ENCODE measurements around the gene ACP7.
A peak's percentile ranks its signal among the peaks of the same experiment; 100 is the strongest.

The ACP7 gene

GRCh38 chr19:39124136-39124764 lies 40.1 kb downstream of the ACP7 start:
- DNase-seq, result no peak
- Histone ChIP-seq H3K9me3 (ENCODE audit: control extremely low read depth in 1 of 5, control insufficient read depth in 4 of 5, insufficient read depth in 2 of 5, low read depth in 1 of 5, low read length in 4 of 5) (no peaks in the 10 kb centered on the region), H3K4me1 (ENCODE audit: control extremely low read depth in 1 of 4, control insufficient read depth in 4 of 4, insufficient read depth in 4 of 4, low read length in 3 of 4) (peaks cover 4 to 21% (median 13%) of the 10 kb centered on the region in 4 experiments), H3K36me3 (ENCODE audit: control insufficient read depth in 4 of 4, insufficient read depth in 4 of 4, low read length in 3 of 4) (no peaks in the 10 kb centered on the region), H3K27me3 (replicated peaks in 2 of 5; ENCODE audit: control insufficient read depth in 4 of 5, insufficient read depth in 5 of 5, low read length in 4 of 5) (no peaks in the 10 kb centered on the region), H3K4me3 (ENCODE audit: control insufficient read depth in 1 of 7, extremely low read depth in 1 of 7, insufficient read depth in 4 of 7, low read depth in 2 of 7, low read length in 6 of 7) (no peak overlapping the region), H3K27ac (ENCODE audit: insufficient read depth in 1 of 2, low read depth in 1 of 2, low read length in 2 of 2, poor library complexity in 1 of 2, severe bottlenecking in 2 of 2) (no peak overlapping the region)
- POLR2A ChIA-PET, result no interaction called here
- 100% methylated on average over 5 of the region's 7 CpGs for WGBS (ENCODE audit: insufficient coverage)
- CTCF ChIA-PET, result interaction anchor here (1.3 kb wide), 1 partner anchor 22 kb away, joined by 5 read pairs; no protein-coding TSS in a partner anchor

- Histone ChIP-seq H3K36me3 (ENCODE audit: control insufficient read depth in 4 of 4, insufficient read depth in 4 of 4, low read length in 3 of 4) (no peaks in the 10 kb centered on the region), H3K27me3 (replicated peaks in 2 of 5; ENCODE audit: control insufficient read depth in 4 of 5, insufficient read depth in 5 of 5, low read length in 4 of 5) (no peaks in the 10 kb centered on the region), H3K9me3 (ENCODE audit: control extremely low read depth in 1 of 5, control insufficient read depth in 4 of 5, insufficient read depth in 2 of 5, low read depth in 1 of 5, low read length in 4 of 5) (no peaks in the 10 kb centered on the region), H3K27ac (ENCODE audit: insufficient read depth in 1 of 2, low read depth in 1 of 2, low read length in 2 of 2, poor library complexity in 1 of 2, severe bottlenecking in 2 of 2) (peak overlapping the region in 1 of 2 experiments; percentile 83), H3K4me3 (ENCODE audit: control insufficient read depth in 1 of 7, extremely low read depth in 1 of 7, insufficient read depth in 4 of 7, low read depth in 2 of 7, low read length in 6 of 7) (peak overlapping the region in 6 of 7 experiments; percentile 65 to 87 (median 79)), H3K4me1 (ENCODE audit: control extremely low read depth in 1 of 4, control insufficient read depth in 4 of 4, insufficient read depth in 4 of 4, low read length in 3 of 4) (peaks cover 4 to 25% (median 14%) of the 10 kb centered on the region in 4 experiments)
- ChIA-PET POLR2A (no interaction called here), CTCF (interaction anchor here (1.3 kb wide), 1 partner anchor 21 kb away, joined by 5 read pairs; no protein-coding TSS in a partner anchor)
- no peak for DNase-seq
- WGBS (ENCODE audit: insufficient coverage), result 0% methylated on average over 1 of the region's 7 CpGs
These were observed 41.0 kb downstream of the ACP7 start for GRCh38 chr19:39125199-39125553.

GRCh38 chr19:39125554-39126311 lies 41.6 kb downstream of the ACP7 start, which contains the start of gene PAK4:
Gene PAK4, plus strand, starts transcription at chr19:39125786. Its CDS starts 43,768 bp downstream, at chr19:39169554.
- peaks cover 4 to 30% (median 17%) of the 10 kb centered on the region in 4 experiments for H3K4me1 ChIP-seq (ENCODE audit: control extremely low read depth in 1 of 4, control insufficient read depth in 4 of 4, insufficient read depth in 4 of 4, low read length in 3 of 4)
- no peaks in the 10 kb centered on the region for H3K9me3 ChIP-seq (ENCODE audit: control extremely low read depth in 1 of 5, control insufficient read depth in 4 of 5, insufficient read depth in 2 of 5, low read depth in 1 of 5, low read length in 4 of 5)
- peak within 1 kb of the TSS; percentile 62 to 87 (median 77) for H3K4me3 ChIP-seq (ENCODE audit: control insufficient read depth in 1 of 7, extremely low read depth in 1 of 7, insufficient read depth in 4 of 7, low read depth in 2 of 7, low read length in 6 of 7)
- DNase-seq, result peak; percentile 96 to 97 (median 96)
- CTCF ChIA-PET, result interaction anchor here (1.2 to 1.3 kb wide), 3 partner anchors 20 to 61 kb away, joined by 3 to 5 read pairs (median 4); no protein-coding TSS in a partner anchor
- H3K27me3 ChIP-seq (replicated peaks in 2 of 5; ENCODE audit: control insufficient read depth in 4 of 5, insufficient read depth in 5 of 5, low read length in 4 of 5), result no peaks in the 10 kb centered on the region
- 2% methylated on average over 59 of the region's 64 CpGs for WGBS (ENCODE audit: insufficient coverage)
- POLR2A ChIA-PET, result interaction anchor here (1.1 kb wide), 1 partner anchor 241 kb away, joined by 5 read pairs; no protein-coding TSS in a partner anchor
- no peaks in the 10 kb centered on the region for H3K36me3 ChIP-seq (ENCODE audit: control insufficient read depth in 4 of 4, insufficient read depth in 4 of 4, low read length in 3 of 4)
- H3K27ac ChIP-seq (ENCODE audit: insufficient read depth in 1 of 2, low read depth in 1 of 2, low read length in 2 of 2, poor library complexity in 1 of 2, severe bottlenecking in 2 of 2), result peak within 1 kb of the TSS; percentile 50 to 83

GRCh38 chr19:39126312-39127187 lies 42.4 kb downstream of the ACP7 start:
- ChIA-PET CTCF (interaction anchor here (1.0 to 1.3 kb wide), 3 partner anchors 24 to 202 kb away, joined by 3 to 4 read pairs (median 3); no protein-coding TSS in a partner anchor), POLR2A (interaction anchor here (0.8 to 1.1 kb wide), 2 partner anchors 212 to 240 kb away, joined by 3 to 5 read pairs; no protein-coding TSS in a partner anchor)
- Histone ChIP-seq H3K36me3 (ENCODE audit: control insufficient read depth in 4 of 4, insufficient read depth in 4 of 4, low read length in 3 of 4) (no peaks in the 10 kb centered on the region), H3K4me3 (ENCODE audit: control insufficient read depth in 1 of 7, extremely low read depth in 1 of 7, insufficient read depth in 4 of 7, low read depth in 2 of 7, low read length in 6 of 7) (peak overlapping the region in 5 of 7 experiments; percentile 72 to 87 (median 81)), H3K4me1 (ENCODE audit: control extremely low read depth in 1 of 4, control insufficient read depth in 4 of 4, insufficient read depth in 4 of 4, low read length in 3 of 4) (peaks cover 4 to 38% (median 25%) of the 10 kb centered on the region in 4 experiments), H3K9me3 (ENCODE audit: control extremely low read depth in 1 of 5, control insufficient read depth in 4 of 5, insufficient read depth in 2 of 5, low read depth in 1 of 5, low read length in 4 of 5) (no peaks in the 10 kb centered on the region), H3K27ac (ENCODE audit: insufficient read depth in 1 of 2, low read depth in 1 of 2, low read length in 2 of 2, poor library complexity in 1 of 2, severe bottlenecking in 2 of 2) (peak overlapping the region in 1 of 2 experiments; percentile 83), H3K27me3 (replicated peaks in 2 of 5; ENCODE audit: control insufficient read depth in 4 of 5, insufficient read depth in 5 of 5, low read length in 4 of 5) (no peaks in the 10 kb centered on the region)
- no peak for DNase-seq
- WGBS (ENCODE audit: insufficient coverage), result 81% methylated on average over 13 of the region's 27 CpGs

- CTCF ChIA-PET, result interaction anchor here (1.1 to 1.5 kb wide), 2 partner anchors 11 to 17 kb away, joined by 3 to 8 read pairs; no protein-coding TSS in a partner anchor
- POLR2A ChIA-PET, result no interaction called here
These were observed 43.8 kb downstream of the ACP7 start for GRCh38 chr19:39127812-39128515.

GRCh38 chr19:39128516-39129079 lies 44.4 kb downstream of the ACP7 start:
- Histone ChIP-seq H3K36me3 (ENCODE audit: control insufficient read depth in 4 of 4, insufficient read depth in 4 of 4, low read length in 3 of 4) (no peaks in the 10 kb centered on the region), H3K27me3 (replicated peaks in 2 of 5; ENCODE audit: control insufficient read depth in 4 of 5, insufficient read depth in 5 of 5, low read length in 4 of 5) (no peaks in the 10 kb centered on the region), H3K9me3 (ENCODE audit: control extremely low read depth in 1 of 5, control insufficient read depth in 4 of 5, insufficient read depth in 2 of 5, low read depth in 1 of 5, low read length in 4 of 5) (no peaks in the 10 kb centered on the region), H3K4me1 (ENCODE audit: control extremely low read depth in 1 of 4, control insufficient read depth in 4 of 4, insufficient read depth in 4 of 4, low read length in 3 of 4) (peaks cover 4 to 50% (median 31%) of the 10 kb centered on the region in 4 experiments), H3K4me3 (ENCODE audit: control insufficient read depth in 1 of 7, extremely low read depth in 1 of 7, insufficient read depth in 4 of 7, low read depth in 2 of 7, low read length in 6 of 7) (no peak overlapping the region), H3K27ac (ENCODE audit: insufficient read depth in 1 of 2, low read depth in 1 of 2, low read length in 2 of 2, poor library complexity in 1 of 2, severe bottlenecking in 2 of 2) (no peak overlapping the region)
- ChIA-PET POLR2A (no interaction called here), CTCF (interaction anchor here (1.1 to 1.5 kb wide), 3 partner anchors 10 to 204 kb away, joined by 3 to 8 read pairs (median 5); no protein-coding TSS in a partner anchor)
- no peak for DNase-seq
- 90% methylated on average over 5 of the region's 6 CpGs for WGBS (ENCODE audit: insufficient coverage)

More at GRCh38 chr19:39127812-39128515, 43.8 kb downstream of the ACP7 start:
- Histone ChIP-seq H3K36me3 (ENCODE audit: control insufficient read depth in 4 of 4, insufficient read depth in 4 of 4, low read length in 3 of 4) (no peaks in the 10 kb centered on the region), H3K9me3 (ENCODE audit: control extremely low read depth in 1 of 5, control insufficient read depth in 4 of 5, insufficient read depth in 2 of 5, low read depth in 1 of 5, low read length in 4 of 5) (no peaks in the 10 kb centered on the region), H3K4me1 (ENCODE audit: control extremely low read depth in 1 of 4, control insufficient read depth in 4 of 4, insufficient read depth in 4 of 4, low read length in 3 of 4) (peaks cover 4 to 44% (median 26%) of the 10 kb centered on the region in 4 experiments), H3K27me3 (replicated peaks in 2 of 5; ENCODE audit: control insufficient read depth in 4 of 5, insufficient read depth in 5 of 5, low read length in 4 of 5) (no peaks in the 10 kb centered on the region), H3K4me3 (ENCODE audit: control insufficient read depth in 1 of 7, extremely low read depth in 1 of 7, insufficient read depth in 4 of 7, low read depth in 2 of 7, low read length in 6 of 7) (no peak overlapping the region), H3K27ac (ENCODE audit: insufficient read depth in 1 of 2, low read depth in 1 of 2, low read length in 2 of 2, poor library complexity in 1 of 2, severe bottlenecking in 2 of 2) (no peak overlapping the region)
- DNase-seq, result no peak
- WGBS (ENCODE audit: insufficient coverage), result 70% methylated on average over 9 of the region's 9 CpGs

All from common myeloid progenitor, CD34-positive (primary cell).